ENCODE results near the gene SMARCAL1. TPM values are rescaled to one million over a fixed set of nuclear protein-coding genes. Genes with fewer than 3 reads are reported as not detected.

SMARCAL1 gene
- total and polyA plus RNA-seq, 2 of the 13 experiments (the other 11 are each of a cell fraction or from before 2014, with no cell fraction given): 12.7 to 21.3 TPM

GRCh38 chr2:216522892-216523502 lies 110.7 kb downstream of the SMARCAL1 start (continued):
- TF ChIP-seq, protein P1, sequence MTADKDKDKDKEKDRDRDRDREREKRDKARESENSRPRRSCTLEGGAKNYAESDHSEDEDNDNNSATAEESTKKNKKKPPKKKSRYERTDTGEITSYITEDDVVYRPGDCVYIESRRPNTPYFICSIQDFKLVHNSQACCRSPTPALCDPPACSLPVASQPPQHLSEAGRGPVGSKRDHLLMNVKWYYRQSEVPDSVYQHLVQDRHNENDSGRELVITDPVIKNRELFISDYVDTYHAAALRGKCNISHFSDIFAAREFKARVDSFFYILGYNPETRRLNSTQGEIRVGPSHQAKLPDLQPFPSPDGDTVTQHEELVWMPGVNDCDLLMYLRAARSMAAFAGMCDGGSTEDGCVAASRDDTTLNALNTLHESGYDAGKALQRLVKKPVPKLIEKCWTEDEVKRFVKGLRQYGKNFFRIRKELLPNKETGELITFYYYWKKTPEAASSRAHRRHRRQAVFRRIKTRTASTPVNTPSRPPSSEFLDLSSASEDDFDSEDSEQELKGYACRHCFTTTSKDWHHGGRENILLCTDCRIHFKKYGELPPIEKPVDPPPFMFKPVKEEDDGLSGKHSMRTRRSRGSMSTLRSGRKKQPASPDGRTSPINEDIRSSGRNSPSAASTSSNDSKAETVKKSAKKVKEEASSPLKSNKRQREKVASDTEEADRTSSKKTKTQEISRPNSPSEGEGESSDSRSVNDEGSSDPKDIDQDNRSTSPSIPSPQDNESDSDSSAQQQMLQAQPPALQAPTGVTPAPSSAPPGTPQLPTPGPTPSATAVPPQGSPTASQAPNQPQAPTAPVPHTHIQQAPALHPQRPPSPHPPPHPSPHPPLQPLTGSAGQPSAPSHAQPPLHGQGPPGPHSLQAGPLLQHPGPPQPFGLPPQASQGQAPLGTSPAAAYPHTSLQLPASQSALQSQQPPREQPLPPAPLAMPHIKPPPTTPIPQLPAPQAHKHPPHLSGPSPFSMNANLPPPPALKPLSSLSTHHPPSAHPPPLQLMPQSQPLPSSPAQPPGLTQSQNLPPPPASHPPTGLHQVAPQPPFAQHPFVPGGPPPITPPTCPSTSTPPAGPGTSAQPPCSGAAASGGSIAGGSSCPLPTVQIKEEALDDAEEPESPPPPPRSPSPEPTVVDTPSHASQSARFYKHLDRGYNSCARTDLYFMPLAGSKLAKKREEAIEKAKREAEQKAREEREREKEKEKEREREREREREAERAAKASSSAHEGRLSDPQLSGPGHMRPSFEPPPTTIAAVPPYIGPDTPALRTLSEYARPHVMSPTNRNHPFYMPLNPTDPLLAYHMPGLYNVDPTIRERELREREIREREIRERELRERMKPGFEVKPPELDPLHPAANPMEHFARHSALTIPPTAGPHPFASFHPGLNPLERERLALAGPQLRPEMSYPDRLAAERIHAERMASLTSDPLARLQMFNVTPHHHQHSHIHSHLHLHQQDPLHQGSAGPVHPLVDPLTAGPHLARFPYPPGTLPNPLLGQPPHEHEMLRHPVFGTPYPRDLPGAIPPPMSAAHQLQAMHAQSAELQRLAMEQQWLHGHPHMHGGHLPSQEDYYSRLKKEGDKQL (CRISPR knock-in tag; IDR thresholded peaks at IDR 0.05; ENCODE audit: low read depth): peak; percentile 67
- TF ChIP-seq SMARCC2 (IDR thresholded peaks at IDR 0.05) (peak; percentile 35; the same call in 1 of the 2 replicates), ARNTL (CRISPR knock-in tag; IDR thresholded peaks at IDR 0.05) (0 out of 2 replicates have a peak, but pooled peaks have one; percentile 38), ZFP90 (CRISPR knock-in tag; IDR thresholded peaks at IDR 0.05; ENCODE audit: borderline replicate concordance) (0 out of 2 replicates have a peak, but pooled peaks have one; percentile 17), HIC2 (CRISPR knock-in tag; IDR thresholded peaks at IDR 0.05; ENCODE audit: low read depth) (peak; percentile 45; the same call in 1 of the 2 replicates), SOX6 (IDR thresholded peaks at IDR 0.05) (no peak), SOX6 (CRISPR knock-in tag; IDR thresholded peaks at IDR 0.05) (peak; percentile 83), TBL1XR1 (IDR thresholded peaks at IDR 0.05; ENCODE audit: borderline replicate concordance, low read length, partially characterized antibody) (no peak), FOXP1 (IDR thresholded peaks at IDR 0.05) (no peak), FOXP1 (CRISPR knock-in tag; IDR thresholded peaks at IDR 0.05) (peak; percentile 85), ZNF12 (CRISPR knock-in tag; IDR thresholded peaks at IDR 0.05) (no peak), FOXK1 (CRISPR knock-in tag; IDR thresholded peaks at IDR 0.05; ENCODE audit: borderline replicate concordance, low read depth) (peak; percentile 78; the same call in 1 of the 2 replicates), THRA (CRISPR knock-in tag; IDR thresholded peaks at IDR 0.05; ENCODE audit: borderline replicate concordance) (peak; percentile 65; the same call in 1 of the 2 replicates), PPARG (CRISPR knock-in tag; conservative IDR thresholded peaks at IDR 0.05) (peak; percentile 87)
- TF ChIP-seq, protein P2, sequence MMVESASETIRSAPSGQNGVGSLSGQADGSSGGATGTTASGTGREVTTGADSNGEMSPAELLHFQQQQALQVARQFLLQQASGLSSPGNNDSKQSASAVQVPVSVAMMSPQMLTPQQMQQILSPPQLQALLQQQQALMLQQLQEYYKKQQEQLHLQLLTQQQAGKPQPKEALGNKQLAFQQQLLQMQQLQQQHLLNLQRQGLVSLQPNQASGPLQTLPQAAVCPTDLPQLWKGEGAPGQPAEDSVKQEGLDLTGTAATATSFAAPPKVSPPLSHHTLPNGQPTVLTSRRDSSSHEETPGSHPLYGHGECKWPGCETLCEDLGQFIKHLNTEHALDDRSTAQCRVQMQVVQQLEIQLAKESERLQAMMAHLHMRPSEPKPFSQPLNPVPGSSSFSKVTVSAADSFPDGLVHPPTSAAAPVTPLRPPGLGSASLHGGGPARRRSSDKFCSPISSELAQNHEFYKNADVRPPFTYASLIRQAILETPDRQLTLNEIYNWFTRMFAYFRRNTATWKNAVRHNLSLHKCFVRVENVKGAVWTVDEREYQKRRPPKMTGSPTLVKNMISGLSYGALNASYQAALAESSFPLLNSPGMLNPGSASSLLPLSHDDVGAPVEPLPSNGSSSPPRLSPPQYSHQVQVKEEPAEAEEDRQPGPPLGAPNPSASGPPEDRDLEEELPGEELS (CRISPR knock-in tag; IDR thresholded peaks at IDR 0.05): peak; percentile 76
- TF ChIP-seq, protein P3, sequence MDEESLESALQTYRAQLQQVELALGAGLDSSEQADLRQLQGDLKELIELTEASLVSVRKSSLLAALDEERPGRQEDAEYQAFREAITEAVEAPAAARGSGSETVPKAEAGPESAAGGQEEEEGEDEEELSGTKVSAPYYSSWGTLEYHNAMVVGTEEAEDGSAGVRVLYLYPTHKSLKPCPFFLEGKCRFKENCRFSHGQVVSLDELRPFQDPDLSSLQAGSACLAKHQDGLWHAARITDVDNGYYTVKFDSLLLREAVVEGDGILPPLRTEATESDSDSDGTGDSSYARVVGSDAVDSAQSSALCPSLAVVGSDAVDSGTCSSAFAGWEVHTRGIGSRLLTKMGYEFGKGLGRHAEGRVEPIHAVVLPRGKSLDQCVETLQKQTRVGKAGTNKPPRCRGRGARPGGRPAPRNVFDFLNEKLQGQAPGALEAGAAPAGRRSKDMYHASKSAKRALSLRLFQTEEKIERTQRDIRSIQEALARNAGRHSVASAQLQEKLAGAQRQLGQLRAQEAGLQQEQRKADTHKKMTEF (CRISPR knock-in tag; IDR thresholded peaks at IDR 0.05): peak; percentile 80; the same call in 1 of the 2 replicates
